Hepatic stellate cell (primary cell): ENCODE results near the gene DCDC2.
"Not testable (repeated sequence)": the region's sequence is repeated elsewhere in the genome, so short reads cannot be mapped to it uniquely, and the experiment has no call there.

Experiments
- DNase-seq: peaks from one replicate; pipeline ENCODE4 v3.0.0; 2011; ENCODE audit warnings: low spot score

The DCDC2 gene

DNA sequence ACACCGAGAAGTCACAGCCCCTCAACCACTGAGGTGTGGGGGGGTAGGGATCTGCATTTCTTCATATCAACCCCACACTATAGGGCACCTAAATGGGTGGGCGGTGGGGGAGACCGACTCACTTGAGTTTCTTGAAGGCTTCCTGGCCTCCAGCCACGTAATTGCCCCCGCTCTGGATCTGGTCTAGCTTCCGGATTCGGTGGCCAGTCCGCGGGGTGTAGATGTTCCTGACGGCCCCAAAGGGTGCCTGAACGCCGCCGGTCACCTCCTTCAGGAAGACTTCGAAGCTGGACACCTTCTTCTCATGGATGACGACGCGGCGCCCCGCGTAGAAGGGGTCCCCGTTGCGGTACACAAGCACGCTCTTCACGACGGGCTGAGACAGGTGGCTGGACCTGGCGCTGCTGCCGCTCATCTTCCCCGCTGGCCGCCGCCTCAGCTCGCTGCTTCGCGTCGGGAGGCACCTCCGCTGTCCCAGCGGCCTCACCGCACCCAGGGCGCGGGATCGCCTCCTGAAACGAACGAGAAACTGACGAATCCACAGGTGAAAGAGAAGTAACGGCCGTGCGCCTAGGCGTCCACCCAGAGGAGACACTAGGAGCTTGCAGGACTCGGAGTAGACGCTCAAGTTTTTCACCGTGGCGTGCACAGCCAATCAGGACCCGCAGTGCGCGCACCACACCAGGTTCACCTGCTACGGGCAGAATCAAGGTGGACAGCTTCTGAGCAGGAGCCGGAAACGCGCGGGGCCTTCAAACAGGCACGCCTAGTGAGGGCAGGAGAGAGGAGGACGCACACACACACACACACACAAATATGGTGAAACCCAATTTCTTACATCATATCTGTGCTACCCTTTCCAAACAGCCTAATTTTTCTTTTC is at the start of gene DCDC2:
Gene DCDC2, minus strand, starts transcription at position 724 of the 883 bp plus-strand sequence. Its CDS starts 309 bp downstream, at position 415.
- DNase-seq = no peak

- DNase-seq = no peak
These were observed 47.4 kb upstream of the DCDC2 start for GRCh38 chr6:24405262-24405661.

DNA sequence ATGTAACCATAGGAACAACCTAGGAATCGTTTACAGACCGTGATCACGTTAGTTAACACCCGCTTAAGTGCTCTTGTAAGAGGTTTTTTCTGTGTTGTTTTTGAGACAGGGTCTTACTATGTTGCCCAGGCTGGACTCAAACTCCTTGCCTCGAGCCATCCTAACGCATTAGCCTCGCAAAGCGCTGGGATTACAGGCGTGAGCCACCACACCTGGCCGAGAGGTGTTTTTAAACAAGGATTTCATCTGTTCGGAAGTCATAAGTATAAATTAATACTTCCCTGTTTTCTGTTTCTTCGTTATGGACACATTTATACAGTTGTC is 45.6 kb upstream of the DCDC2 start:
- DNase-seq = no peak

DNA sequence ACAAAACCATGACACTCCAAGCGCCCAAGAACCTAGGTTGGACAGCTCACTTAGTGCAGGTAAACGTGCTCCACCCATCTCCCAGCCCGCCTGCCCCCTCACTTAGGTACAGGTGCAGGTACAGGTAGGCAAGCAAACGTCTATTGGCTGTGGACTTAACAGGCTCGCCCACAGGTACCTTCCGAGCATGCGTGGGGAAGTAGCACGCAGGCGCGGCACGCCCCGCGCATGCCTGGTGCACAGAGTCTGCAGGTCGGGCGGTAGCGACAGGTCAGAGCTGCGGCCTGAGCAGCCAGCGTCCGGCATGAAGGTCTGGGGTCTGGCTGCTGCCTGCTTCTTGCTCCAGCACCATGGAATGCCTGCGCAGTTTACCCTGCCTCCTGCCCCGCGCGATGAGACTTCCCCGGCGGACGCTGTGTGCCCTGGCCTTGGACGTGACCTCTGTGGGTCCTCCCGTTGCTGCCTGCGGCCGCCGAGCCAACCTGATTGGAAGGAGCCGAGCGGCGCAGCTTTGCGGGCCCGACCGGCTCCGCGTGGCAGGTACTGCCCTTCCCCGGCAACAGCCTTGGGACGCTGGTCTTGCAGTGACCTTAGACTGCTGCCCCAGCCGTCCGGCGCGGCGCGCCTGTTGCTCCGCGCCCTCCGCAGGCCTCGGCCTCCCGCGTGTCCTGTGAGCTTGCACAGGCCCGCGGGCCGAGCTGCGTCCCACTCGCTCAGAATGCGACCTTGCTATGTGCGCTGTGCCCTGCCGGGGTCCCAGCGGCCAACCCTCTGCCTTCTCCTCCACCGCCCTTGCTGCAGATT is 45.0 kb upstream of the DCDC2 start, which contains the start of gene MRS2:
Gene MRS2, plus strand, starts transcription at position 240 of the 804 bp plus-strand sequence. Its CDS starts 111 bp downstream, at position 351.
- peak; percentile 72 for DNase-seq

GRCh38 chr6:24401458-24401857 is 43.6 kb upstream of the DCDC2 start:
- no peak for DNase-seq

DNA sequence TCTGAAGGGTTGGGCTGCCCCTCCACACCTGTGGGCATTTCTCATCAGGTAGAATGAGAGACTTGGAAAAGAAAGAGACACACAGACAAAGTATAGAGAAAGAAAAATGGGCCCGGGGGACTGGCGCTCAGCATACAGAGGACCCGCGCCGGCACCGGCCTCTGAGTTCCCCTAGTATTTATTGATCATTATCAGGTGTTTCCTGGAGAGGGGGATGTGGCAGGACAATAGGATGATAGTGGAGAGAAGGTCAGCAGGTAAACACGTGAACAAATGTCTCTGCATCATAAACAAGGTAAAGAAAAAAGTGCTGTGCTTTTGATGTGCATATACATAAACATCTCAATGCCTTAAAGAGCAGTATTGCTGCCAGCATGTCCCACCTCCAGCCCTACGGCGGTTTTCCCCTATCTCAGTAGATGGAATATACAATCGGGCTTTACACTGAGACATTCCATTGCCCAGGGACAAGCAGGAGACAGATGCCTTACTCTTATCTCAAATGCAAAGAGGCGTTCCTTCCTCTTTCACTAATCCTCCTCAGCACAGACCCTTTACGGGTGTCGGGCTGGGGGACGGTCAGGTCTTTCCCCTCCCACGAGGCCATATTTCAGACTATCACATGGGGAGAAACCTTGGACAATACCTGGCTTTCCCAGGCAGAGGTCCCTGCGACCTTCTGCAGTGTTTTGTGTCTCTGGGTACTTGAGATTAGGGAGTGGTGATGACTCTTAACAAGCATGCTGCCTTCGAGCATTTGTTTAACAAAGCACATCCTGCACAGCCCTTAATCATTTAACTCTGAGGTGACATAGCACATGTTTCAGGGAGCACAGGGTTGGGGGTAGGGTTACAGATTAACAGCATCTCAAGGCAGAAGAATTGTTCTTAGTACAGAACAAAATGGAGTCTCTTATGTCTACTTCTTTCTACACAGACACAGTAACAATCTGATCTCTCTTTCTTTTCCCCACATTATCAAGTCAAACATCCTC is 42.5 kb upstream of the DCDC2 start:
- DNase-seq = not testable (repeated sequence)

DNA sequence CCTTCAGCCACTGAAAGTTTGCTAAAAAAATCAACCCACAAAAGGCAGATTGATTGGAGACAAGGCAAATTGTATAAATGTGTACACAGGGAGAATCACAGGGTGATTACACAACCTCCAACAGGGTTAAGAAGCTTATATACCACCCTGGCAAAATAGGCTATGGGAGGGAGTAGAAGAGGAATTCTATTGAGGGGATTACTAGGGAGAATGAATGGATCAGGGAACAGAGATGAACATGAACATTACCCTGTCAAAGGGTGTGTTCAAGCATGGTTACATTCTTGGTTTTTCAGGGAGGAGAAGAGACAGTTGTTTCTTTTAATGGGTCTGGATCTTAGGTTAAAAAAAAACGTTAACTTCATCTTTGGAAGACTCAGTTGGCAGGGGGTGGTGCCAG is 39.8 kb upstream of the DCDC2 start:
- DNase-seq = no peak

GRCh38 chr6:24396824-24397223 is 39.0 kb upstream of the DCDC2 start:
- DNase-seq = no peak

- peak; percentile 29 for DNase-seq
These were observed 37.0 kb upstream of the DCDC2 start for GRCh38 chr6:24394780-24395437.

GRCh38 chr6:24394061-24394779 is 36.4 kb upstream of the DCDC2 start:
- DNase-seq = no peak

- no peak for DNase-seq
These were observed 34.0 kb upstream of the DCDC2 start for GRCh38 chr6:24391756-24392405.

GRCh38 chr6:24391208-24391607 is 33.3 kb upstream of the DCDC2 start:
- no peak for DNase-seq

DNA sequence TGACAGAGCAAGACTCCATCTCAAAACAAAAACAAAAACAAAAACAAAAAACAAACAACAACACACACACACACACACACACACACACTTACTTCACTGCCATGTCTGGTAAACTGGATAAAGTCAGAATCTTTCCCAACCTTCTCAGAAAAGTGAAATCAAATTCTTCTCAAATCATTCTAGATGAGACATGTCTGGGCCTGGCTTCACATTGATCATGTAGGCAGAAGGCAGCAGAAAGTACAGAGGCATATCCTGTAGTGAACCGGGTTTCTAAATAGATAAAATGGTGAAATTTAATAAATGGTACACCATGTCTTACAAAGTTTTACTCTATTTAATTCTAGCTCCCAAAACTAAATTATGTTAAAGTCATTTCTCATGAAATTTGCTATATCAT is 30.0 kb upstream of the DCDC2 start:
- no peak for DNase-seq

DNA sequence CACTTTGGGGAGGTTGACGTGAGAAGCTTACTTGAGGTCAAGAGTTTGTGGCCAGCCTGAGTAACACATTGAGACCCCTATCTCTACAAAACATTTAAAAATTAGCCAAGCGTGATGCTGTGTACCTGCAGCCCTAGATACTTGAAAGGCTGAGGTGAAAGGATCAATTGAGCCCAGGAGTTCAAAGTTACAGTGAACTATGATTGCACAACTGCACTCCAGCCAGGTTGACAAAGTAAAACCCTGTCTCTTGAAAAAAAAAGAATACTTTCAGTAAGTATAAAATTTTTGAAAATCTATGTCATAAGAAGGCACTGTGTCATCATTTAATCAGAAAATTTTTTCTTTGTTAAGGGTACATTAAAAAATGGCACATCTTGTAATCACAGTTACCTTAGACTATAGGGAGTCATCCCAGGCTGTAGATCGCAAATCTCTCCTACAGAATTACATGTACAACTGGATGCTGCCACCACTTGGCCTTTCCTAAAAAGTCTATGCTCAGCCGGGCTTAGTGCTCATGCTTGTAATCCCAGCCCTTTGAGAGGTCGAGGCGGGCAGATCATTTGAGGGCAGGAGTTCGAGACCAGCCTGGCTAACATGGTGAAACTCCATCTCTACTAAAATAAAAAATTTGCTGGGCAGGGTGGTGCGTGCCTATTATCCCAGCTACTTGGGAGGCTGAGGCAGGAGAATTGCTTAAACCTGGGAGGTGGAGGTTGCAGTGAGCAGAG is 27.8 kb upstream of the DCDC2 start:
- no peak for DNase-seq

DNA sequence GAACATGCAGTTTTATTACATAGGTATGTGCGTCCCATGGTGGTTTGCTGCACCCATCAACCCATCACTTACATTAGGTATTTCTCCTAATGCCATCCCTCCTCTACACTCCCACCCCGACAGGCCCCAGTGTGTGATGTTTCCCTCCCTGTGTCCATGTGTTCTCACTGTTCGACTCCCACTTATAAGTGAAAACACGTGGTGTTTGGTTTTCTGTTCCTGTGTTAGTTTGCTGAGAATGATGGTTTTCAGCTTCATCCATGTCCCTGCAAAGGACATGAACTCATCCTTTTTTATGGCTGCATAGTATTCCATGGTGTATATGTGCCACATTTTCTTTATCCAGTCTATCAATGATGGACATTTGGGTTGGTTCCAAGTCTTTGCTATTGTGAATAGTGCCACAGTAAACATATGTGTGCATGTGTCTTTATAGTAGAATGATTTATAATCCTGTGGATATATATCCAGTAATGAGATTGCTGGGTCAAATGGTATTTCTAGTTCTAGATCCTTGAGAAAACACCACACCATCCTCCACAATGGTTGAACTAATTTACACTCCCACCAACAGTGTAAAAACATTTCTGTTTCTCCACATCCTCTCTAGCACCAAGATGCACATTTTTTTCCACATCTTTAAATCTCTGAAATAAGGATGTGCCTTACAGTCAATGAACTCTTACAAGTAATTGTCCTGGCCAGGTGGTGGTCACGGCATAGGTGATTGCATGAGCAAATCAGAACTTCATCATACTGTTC is 26.7 kb upstream of the DCDC2 start:
- DNase-seq = not testable (repeated sequence)

DNA sequence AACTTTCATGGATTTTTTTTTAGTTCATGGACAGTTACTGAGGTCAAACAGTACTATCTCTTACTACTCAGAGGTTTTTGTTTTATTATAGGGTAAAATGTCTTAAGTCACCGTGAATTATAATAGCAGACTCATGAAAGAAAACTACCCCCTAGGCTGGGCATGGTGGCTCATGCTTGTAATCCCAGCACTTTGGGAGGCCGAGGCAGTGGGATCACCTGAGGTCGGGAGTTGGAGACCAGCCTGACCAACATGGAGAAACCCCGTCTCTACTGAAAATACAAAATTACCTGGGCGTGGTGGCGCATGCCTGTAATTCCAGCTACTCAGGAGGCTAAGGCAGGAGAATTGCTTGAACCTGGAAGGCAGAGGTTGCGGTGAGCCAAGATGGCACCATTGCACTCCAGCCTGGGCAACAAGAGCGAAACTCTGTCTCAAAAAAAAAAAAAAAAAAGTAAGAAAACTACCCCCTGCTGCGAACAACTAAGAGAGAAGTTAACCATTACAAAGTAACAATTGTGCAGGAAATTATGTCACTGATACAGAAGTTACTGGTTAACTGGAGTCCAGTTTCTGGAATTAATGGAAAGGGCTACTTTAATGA is 25.1 kb upstream of the DCDC2 start:
- not testable (repeated sequence) for DNase-seq

GRCh38 chr6:24382220-24382540 is 24.3 kb upstream of the DCDC2 start:
- no peak for DNase-seq

DNA sequence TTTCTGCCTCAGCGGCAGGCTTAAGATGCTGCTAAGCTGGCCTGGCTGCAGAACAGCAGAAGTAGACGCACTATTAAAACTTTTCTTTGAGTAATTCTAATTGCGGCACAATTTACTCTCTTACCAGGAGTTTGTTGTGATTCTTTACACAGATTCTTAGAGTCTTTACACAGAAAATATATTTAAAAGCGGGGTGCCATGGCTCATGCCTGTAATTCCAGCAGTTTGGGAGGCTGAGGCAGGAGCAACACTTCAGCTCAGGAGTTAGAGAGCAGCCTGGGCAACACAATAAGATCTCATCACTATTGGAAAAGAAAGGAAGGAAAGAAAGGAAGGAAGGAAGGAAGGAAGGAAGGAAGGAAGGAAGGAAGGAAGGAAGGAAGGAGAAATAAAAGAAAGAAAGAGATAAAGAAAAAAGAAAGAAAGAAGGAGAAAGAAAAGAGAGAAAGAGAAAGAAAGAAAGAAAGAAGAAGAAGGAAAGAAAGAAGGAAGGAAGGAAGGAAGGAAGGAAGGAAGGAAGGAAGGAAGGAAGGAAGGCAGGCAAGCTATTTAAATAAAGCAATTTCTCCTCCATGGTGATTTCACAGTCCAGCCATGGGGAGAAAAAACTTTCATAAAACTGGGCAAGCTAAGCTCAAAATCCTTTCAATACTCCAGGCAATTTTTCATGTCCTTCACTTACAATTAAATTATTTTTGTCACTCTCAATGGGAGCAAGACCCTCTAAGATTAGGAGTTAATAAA is 23.8 kb upstream of the DCDC2 start:
- no peak for DNase-seq
